HL-60/S4 (cell line): ENCODE measurements around the gene SPATA13.

Experiments used
- in situ Hi-C: fragments of 300-500 bp; cut with MboI; formaldehyde crosslinking; loops from 2 replicates; pipeline ENCODE4 v1.14.3; 2022; ENCODE audit warnings: low sequenced_read_pairs

SPATA13 gene

GRCh38 chr13:24138911-24139310, 21.6 kb upstream of the SPATA13 start:
- in situ Hi-C loops, result no loop called here

GRCh38 chr13:24141333-24141910, 19.1 kb upstream of the SPATA13 start:
- in situ Hi-C loops, result no loop called here

DNA sequence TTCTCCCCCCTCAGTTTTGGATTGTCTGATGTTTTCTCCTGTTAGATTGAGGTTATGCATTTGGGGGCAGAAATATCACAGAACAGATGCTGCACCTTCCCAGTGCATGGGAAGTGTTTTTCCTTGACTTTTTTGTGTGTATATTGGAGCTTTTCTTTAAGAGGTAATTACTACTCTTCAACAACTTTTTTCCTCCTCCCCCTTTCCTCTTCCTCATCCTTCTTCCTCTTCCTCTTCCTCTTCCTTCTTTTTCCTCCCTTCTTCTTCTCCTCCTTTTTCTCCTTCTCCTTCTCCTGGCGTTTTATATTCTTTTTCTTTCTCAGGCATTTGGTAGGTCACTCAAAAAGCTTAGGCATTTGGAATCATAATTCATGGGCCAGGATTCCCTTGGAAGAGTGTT, 18.1 kb upstream of the SPATA13 start:
- in situ Hi-C loops, result no loop called here

DNA sequence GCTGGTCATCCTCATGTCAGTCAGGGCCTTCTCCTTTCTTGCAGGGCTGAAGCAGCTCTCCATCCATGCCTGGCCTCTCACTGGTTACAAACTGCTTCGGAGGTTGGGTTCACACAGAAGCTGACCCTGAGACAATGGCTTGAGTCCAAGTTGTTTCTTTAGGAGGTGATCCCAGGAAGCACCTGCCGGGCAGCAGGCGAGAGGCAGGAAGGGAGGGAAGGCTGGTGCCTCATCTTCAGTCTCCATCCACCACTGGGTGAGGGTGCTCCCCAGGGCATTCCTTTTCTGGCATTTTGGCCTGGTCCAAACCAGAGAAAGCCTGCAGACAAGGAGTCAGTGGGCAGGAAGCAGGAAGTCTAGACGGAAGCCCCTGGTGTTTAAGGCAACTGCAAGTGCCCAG, 17.6 kb upstream of the SPATA13 start:
- in situ Hi-C loops, result no loop called here

GRCh38 chr13:24145240-24145639, 15.3 kb upstream of the SPATA13 start:
- in situ Hi-C loops, result no loop called here

GRCh38 chr13:24145674-24146073, 14.8 kb upstream of the SPATA13 start:
- in situ Hi-C loops, result no loop called here

DNA sequence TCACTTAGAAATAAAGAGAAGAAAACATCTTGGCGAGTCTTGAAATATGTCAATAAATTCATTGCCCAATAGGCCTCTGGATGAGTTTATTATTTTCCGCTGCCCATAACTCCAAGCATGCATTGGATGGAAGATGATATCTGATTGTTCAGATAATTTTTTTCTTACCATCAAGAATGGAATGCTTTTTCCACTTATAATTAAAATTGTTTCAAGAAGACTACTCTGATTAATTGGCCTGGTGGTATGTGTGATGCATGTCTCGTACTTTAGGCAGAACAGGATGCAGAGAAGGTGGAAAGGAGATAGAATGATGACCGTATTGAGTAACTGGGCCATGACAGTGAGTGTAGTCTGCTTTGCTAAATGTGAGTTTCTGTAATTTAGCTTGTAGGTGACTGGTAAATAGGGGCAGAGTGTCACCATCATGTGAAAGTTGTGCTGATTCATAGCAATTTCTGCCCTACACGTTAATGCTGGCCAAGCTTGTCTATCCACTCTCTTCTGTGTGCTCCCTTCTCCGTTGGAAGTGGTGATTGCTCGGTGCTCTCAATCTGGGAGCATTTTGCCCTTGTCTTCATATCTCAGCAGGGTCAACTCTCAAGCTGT, 13.5 kb upstream of the SPATA13 start:
- in situ Hi-C loops, result no loop called here

DNA sequence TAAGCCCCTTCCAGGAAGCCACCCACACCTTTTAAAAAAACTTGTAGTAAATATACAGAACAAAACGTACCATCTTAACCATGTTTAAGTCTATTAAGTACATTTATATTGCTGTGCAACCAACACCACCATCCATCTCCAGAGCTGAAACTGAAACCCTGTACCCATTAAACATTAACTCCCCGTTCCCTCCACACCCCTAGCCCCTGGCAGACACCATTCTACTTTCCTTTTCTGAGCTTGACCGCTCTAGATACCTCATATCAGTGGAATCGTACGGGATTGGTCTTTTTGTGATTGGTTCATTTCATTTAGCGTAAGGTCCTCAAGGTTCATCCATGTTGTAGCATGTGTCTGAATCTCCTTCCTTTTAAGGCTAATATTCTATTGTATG, 13.0 kb upstream of the SPATA13 start:
- in situ Hi-C loops, result no loop called here

GRCh38 chr13:24148414-24149235, 11.9 kb upstream of the SPATA13 start:
- in situ Hi-C loops, result no loop called here

GRCh38 chr13:24149246-24150032, 11.1 kb upstream of the SPATA13 start:
- in situ Hi-C loops, result no loop called here

GRCh38 chr13:24150572-24150971, 9.9 kb upstream of the SPATA13 start:
- in situ Hi-C loops, result no loop called here

DNA sequence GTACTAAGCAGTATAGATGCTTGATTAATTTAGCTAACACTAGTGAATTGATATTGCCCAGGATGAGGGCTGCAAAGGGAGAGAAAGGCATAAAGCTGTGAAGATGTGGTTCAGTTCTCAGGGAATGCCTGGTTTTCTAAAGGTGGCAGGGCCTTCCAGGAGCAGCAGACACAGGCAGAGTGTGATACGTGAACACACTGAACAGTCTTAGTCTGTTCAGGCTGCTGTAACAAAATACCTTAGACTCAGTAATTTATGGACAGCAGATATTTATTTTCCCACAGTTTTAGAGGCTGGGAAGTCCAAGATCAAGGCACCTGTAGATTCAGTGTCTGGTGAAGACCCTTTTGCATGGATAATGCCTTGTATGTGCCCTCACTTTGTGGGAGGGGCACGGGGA, 8.7 kb upstream of the SPATA13 start:
- in situ Hi-C loops, result no loop called here

GRCh38 chr13:24152292-24153214, 8.0 kb upstream of the SPATA13 start:
- in situ Hi-C loops, result no loop called here

DNA sequence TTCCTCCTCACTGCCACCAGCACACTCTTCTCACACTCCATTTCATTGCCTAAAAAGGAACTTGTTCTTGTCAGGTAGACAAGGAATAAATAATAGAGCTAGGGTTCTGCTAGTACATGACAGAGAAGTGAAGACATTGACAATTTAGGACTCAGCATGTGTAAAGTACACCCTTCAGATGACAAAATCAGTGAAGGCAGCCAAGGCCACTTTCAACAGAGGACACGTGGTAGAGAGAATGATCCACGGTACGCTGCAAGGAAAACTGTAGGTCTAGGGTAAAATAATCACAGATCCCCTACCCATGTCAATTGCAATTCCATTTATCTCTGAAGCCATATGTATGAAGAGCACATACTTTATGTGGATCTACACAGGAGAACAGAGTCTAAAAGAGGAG, 7.2 kb upstream of the SPATA13 start:
- in situ Hi-C loops, result no loop called here

DNA sequence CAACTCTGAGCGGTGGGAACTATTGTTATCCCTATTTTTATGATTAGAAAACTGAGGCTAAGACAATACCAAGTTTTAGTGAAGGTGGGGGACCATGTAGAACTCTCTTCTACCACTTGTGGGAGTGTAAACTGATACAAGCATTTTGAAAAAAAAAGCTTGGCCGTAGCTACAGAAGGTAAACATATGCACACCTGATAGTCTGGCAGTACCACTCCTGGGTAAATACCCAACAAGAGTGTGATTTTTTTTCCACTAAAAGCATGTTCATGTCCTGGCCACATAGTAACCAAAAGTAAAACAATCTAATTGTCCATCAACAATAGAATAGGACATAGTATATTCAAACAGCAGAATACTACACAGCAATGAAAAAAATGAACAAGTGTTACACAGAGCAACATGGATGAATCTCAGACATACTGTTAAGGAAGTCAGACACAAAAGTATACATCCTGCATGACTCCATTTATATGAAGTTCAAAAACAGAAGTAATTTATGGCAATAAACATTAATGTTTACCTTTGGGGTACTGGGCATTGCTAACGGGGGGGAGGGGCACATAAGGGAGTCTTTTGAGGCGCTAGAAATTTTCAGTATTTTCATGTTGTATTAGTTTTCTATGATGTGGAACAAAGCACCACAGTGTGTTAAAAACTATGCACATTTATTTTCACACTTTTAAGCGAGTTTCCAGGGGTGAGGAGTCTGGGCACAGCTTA, 6.4 kb upstream of the SPATA13 start:
- in situ Hi-C loops, result no loop called here

DNA sequence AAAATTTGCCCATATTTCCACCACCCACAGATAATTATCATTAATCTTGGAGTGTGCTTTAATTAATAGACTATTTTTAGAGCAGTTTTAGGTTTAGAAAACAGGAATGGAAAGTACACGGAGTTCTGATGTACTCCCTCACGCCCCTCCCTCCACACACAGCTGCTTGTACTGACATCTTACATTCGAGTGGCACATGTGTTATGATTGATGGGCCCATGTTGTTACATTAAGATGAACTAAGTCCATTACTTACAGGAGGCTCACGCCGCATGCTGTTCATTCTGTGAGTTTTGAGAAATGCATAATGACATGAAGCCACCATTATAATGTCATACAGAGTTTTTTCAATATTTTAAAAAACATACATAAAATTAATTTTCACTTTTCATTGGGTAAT, 1.2 kb upstream of the SPATA13 start:
- in situ Hi-C loops, result no loop called here

DNA sequence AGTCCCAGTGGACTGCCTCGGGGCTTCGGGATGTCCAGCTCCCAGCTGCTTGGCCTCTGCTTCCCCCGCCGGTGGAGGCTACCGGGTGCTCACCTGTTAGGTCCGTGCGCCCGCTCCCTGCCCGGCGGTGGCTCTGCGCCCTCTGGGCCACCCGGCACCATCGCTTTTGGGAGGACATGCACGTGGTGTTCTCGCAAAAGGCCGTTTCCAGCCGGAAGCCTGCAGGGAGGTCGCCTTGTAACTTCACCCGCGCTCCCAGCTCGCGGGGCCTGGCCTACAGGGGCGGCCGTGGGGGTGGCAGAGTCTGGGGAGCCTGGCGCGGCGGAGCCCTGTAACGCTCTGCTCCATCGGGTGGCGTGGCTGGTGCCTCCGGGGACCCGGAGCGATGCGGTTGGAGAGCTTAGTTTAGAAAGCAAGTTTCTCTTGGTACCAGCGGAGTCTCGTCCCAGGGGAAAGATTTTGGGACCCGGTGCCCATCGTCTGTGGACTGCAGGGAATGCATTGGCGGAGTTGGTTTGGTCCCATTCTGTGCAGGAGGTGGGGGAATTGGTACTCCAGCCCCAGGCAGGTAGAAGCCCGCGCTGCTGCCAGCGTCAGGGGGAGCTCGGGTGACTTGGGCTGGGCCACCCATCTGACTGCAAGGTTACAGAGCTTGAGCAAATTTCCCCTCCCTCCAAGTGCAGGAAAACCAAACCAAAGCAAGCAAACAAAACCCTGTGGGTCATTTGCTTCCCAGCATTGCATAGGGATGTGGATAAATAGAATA, 673 bp downstream of the SPATA13 start:
- in situ Hi-C loops, result no loop called here

DNA sequence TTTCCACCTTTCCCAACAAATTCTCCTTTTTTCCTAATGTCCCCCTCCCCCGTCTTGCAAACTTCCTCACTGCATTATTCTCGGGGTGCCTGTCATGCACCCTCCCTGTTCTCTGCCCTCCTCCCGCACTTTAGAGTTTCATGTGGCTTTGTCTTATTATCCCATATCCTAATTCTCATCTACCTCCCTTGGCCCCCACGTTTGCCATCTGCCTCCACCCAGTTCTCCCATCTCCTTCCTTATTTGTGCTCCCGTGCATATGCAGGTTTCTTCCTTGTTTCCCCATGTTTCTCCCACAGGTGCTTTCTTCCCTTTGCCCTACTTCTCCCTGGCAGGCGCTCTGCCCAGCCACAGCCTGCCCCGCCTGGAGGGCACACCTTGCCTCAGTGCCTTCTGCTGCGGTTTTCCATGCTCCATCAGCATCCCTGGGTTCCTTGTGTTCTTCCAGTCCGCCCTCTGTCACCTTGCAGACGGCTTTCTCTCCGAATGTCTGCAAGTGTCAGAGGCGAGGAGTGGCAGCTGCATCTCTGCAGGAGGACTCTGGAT, 1.5 kb downstream of the SPATA13 start:
- in situ Hi-C loops, result no loop called here

GRCh38 chr13:24162604-24163003, 2.1 kb downstream of the SPATA13 start:
- in situ Hi-C loops, result no loop called here
